Ishikawa (cell line): ENCODE measurements around the gene C19orf81.

Source experiments
- CREB1 ChIP-seq: IDR thresholded peaks from 2 replicates; pipeline ENCODE4 v1.6.1; 2012; ENCODE audit warnings: low read depth
- EGR1 ChIP-seq: IDR thresholded peaks from 2 replicates; pipeline ENCODE4 v1.6.1; 2012
- EP300 ChIP-seq: IDR thresholded peaks from 2 replicates; pipeline ENCODE4 v1.6.1; 2012; ENCODE audit warnings: borderline replicate concordance
- MAX ChIP-seq: IDR thresholded peaks from 2 replicates; pipeline ENCODE4 v1.6.1; 2012
- NFIC ChIP-seq: IDR thresholded peaks from 2 replicates; pipeline ENCODE4 v1.6.1; 2012
- RAD21 ChIP-seq: IDR thresholded peaks from 2 replicates; pipeline ENCODE4 v1.6.1; 2012; ENCODE audit warnings: low read depth
- REST ChIP-seq: IDR thresholded peaks from 2 replicates; pipeline ENCODE4 v1.6.1; 2012; ENCODE audit warnings: low read depth, mild to moderate bottlenecking
- TAF1 ChIP-seq: IDR thresholded peaks from 2 replicates; pipeline ENCODE4 v1.6.1; 2012; ENCODE audit warnings: low read depth, mild to moderate bottlenecking
- TEAD4 ChIP-seq: IDR thresholded peaks from 2 replicates; pipeline ENCODE4 v1.6.1; 2012
- YY1 ChIP-seq: IDR thresholded peaks from 2 replicates; pipeline ENCODE4 v1.6.1; 2012; ENCODE audit warnings: low read depth
- ZBTB7A ChIP-seq: IDR thresholded peaks from 2 replicates; pipeline ENCODE4 v1.6.1; 2012; ENCODE audit warnings: low read depth

DNA sequence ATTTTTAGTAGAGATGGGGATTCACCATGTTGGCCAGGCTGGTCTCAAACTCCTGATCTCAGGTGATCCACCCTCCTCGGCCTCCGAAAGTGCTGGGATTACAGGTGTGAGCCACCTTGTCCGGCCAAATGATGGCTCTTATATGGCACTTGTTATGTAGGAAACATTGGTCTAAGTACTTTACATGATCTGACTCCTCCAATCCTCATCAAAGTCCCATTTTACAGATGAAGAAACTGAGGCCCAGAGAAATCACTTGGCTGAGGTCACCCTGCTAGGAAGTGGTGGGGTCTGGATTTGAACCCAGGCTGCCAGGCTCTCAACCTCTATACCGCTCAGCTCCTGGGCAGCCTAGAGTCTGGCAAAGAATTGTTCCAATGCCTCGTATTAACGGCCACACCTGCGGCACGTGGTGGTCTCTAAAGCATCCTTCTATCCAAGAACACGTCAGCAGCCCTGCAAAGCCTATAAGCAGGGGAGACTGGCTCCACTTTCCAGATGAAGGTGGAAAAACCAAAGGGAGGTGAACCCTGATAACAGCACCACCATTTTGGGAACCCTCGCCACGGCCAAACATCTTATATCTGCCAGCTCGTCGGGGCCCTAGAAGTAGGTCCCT, 52.2 kb downstream of the C19orf81 start:
- TF ChIP-seq MAX (no peak), NFIC (no peak), TEAD4 (no peak), EGR1 (no peak), EP300 (no peak), RAD21 (no peak), REST (no peak), CREB1 (no peak), ZBTB7A (no peak), TAF1 (no peak), YY1 (no peak)
